ENCODE results near the gene PRUNE2. TPM values are rescaled to one million over a fixed set of nuclear protein-coding genes. Genes with fewer than 3 reads are reported as not detected.

Gene PRUNE2
- total and polyA plus RNA-seq, 12 donors = 1.9 to 68.0 (median 11.2) TPM

GRCh38 chr9:76720245-76720644 is 185.7 kb downstream of the PRUNE2 start:
- TF ChIP-seq POLR2A (IDR thresholded peaks at IDR 0.05) = no peak
- TF ChIP-seq CTCF (IDR thresholded peaks at IDR 0.05) = no peak
- Histone ChIP-seq H3K27ac (no peak overlapping the region), H3K4me1 (replicated peaks in 1 of 2) (peaks cover 0 to 10% of the 10 kb centered on the region in 2 donors), H3K4me3 (no peak overlapping the region), H3K36me3 (replicated peaks in 1 of 2) (no peaks in the 10 kb centered on the region), H3K27me3 (no peaks in the 10 kb centered on the region), H3K9me3 (replicated peaks in 1 of 3) (no peaks in the 10 kb centered on the region)
- intact Hi-C loops (cut with DNase I) = no loop called here
- no peak for DNase-seq
- WGBS, 4 donors = 61 to 75% (median 65%) methylated on average over 3 of the region's 3 CpGs

GRCh38 chr9:76718166-76718565 is 187.7 kb downstream of the PRUNE2 start:
- TF ChIP-seq POLR2A (IDR thresholded peaks at IDR 0.05) = no peak
- no peak for TF ChIP-seq CTCF (IDR thresholded peaks at IDR 0.05)
- Histone ChIP-seq H3K36me3 (replicated peaks in 1 of 2) (no peaks in the 10 kb centered on the region), H3K4me1 (replicated peaks in 1 of 2) (peaks cover 0 to 10% of the 10 kb centered on the region in 2 donors), H3K27me3 (no peaks in the 10 kb centered on the region), H3K9me3 (replicated peaks in 1 of 3) (no peaks in the 10 kb centered on the region), H3K27ac (no peak overlapping the region), H3K4me3 (no peak overlapping the region)
- WGBS, 4 donors = 71 to 78% (median 75%) methylated on average over 4 of the region's 4 CpGs
- intact Hi-C loops (cut with DNase I) = no loop called here
- no peak for DNase-seq

GRCh38 chr9:76717613-76718012 is 188.3 kb downstream of the PRUNE2 start:
- Histone ChIP-seq H3K9me3 (replicated peaks in 1 of 3) (no peaks in the 10 kb centered on the region), H3K4me1 (replicated peaks in 1 of 2) (peaks cover 0 to 10% of the 10 kb centered on the region in 2 donors), H3K27me3 (no peaks in the 10 kb centered on the region), H3K36me3 (replicated peaks in 1 of 2) (no peaks in the 10 kb centered on the region), H3K27ac (peak overlapping the region in 1 of 5 donors; percentile 29), H3K4me3 (no peak overlapping the region)
- DNase-seq = peak in 6 of 7 donors; percentile 32 to 57 (median 39)
- WGBS, 4 donors = 11 to 29% (median 21%) methylated on average over 5 of the region's 5 CpGs
- intact Hi-C loops (cut with DNase I) = no loop called here
- no peak for TF ChIP-seq POLR2A (IDR thresholded peaks at IDR 0.05)
- TF ChIP-seq CTCF (IDR thresholded peaks at IDR 0.05) = no peak

GRCh38 chr9:76717176-76717575 is 188.7 kb downstream of the PRUNE2 start:
- 24 to 58% (median 32%) methylated on average over 5 of the region's 5 CpGs for WGBS, 4 donors
- no peaks in the 10 kb centered on the region for H3K9me3 ChIP-seq (replicated peaks in 1 of 3)
- DNase-seq = peak in 2 of 7 donors; percentile 14 to 18
- H3K4me1 ChIP-seq (replicated peaks in 1 of 2) = peaks cover 0 to 10% of the 10 kb centered on the region in 2 donors
- H3K27ac ChIP-seq = peak overlapping the region in 1 of 5 donors; percentile 29
- no peaks in the 10 kb centered on the region for H3K27me3 ChIP-seq
- TF ChIP-seq CTCF (IDR thresholded peaks at IDR 0.05) = no peak
- intact Hi-C loops (cut with DNase I) = no loop called here
- H3K4me3 ChIP-seq = no peak overlapping the region
- H3K36me3 ChIP-seq (replicated peaks in 1 of 2) = no peaks in the 10 kb centered on the region

All from adrenal gland (tissue), 12 donors.